GM18502 (cell line): ENCODE measurements around the gene PDLIM7.

Experiments
- ATAC-seq: cut with Tn5 transposase; IDR thresholded peaks from one replicate; pipeline ENCODE4 v1.9.1; 2021; ENCODE audit warnings: mild to moderate bottlenecking; ENCODE audit not compliant: unreplicated experiment, poor library complexity

Gene PDLIM7

DNA sequence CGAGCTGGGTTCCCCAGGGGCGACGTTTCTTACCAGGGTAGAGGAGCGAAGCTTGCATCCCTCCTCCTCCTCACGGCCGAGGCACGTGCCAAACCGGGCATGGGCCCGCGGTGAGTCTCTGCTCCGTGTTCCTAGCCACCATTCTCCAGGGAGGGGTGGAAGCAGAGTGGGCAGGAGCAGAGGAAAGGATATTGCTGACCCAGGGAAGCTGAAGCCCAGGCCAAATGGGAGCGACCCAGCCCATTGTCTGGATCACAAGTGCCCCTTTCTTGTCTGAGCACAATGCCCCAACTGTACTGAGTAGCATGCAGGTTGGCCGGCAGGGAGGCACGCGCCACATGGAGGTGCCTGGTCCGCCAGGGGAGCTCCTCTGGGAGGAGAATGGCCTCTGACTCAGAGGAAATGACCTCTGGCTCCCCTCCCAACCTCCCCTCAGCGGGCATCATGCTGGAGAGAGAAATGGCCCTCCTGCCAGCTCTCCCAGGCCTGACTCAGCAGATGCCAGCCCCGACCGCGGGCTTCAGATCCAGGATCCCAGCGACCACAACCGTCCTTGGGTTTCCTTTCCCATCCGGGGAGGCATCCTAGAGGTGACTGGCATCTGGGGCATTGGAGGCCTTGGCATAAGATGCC lies 49.7 kb downstream of the PDLIM7 start:
- ATAC-seq = no peak

DNA sequence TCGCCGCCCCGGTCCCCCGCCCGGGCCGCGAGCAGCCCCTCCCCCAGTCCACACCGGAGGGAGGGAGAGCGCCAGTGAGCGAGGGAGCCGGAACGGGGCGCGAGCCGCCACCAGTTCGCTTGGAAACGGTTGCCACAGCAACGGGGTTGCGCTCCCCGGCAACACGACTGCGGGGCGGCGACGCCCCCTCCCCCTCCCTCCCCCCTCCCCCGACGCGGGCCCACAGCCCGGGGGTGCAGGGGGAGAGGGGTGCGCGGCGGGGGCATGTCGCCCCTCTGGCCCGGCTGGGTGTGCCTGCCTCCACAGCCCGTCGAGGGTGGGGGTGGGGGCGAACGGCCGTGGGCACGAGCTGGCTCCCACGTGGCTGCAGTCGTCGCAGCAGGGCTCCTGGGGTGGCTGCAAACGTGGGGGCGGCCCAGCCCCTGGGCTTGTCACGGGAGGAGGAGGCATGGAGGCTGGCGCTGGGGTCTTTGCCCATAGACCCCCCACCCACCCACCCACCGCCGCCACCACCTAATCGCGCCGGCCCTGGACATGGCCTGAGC lies 50.3 kb downstream of the PDLIM7 start:
- ATAC-seq = peak; percentile 39

- peak; percentile 51 for ATAC-seq
Observed at GRCh38 chr5:177446200-177447065, 51.0 kb downstream of the PDLIM7 start, which contains the start of gene PRR7. TSS of gene PRR7 (plus strand) at chr5:177446814. CDS start at chr5:177455068, 8,254 bp downstream.

DNA sequence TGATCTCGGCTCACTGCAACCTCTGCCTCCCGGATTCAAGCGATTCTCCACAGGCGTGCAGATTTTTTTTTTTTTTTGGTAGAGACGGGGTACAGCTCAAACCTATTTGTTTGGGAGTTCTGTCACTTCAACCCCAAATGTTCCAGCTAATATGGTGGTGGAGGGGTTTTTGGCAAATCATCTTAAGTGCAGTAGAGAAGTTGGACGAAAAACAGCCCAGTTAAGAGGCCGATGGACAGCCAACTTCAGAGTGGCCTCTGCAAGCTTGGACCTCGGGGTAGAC lies 51.5 kb downstream of the PDLIM7 start:
- ATAC-seq = no peak

GRCh38 chr5:177445052-177445916 lies 52.1 kb downstream of the PDLIM7 start:
- no peak for ATAC-seq

- ATAC-seq = no peak
Observed at GRCh38 chr5:177444106-177445051, 53.0 kb downstream of the PDLIM7 start.

- no peak for ATAC-seq
Observed at GRCh38 chr5:177443144-177443983, 54.0 kb downstream of the PDLIM7 start.

GRCh38 chr5:177442066-177442826 lies 55.2 kb downstream of the PDLIM7 start:
- ATAC-seq = no peak

GRCh38 chr5:177440990-177441780 lies 56.2 kb downstream of the PDLIM7 start:
- no peak for ATAC-seq

GRCh38 chr5:177440211-177440989 lies 57.0 kb downstream of the PDLIM7 start:
- ATAC-seq = no peak

GRCh38 chr5:177439518-177440053 lies 57.8 kb downstream of the PDLIM7 start:
- ATAC-seq = no peak

- ATAC-seq = no peak
Observed at GRCh38 chr5:177438468-177438867, 58.9 kb downstream of the PDLIM7 start.

GRCh38 chr5:177437623-177438022 lies 59.8 kb downstream of the PDLIM7 start:
- ATAC-seq = no peak

DNA sequence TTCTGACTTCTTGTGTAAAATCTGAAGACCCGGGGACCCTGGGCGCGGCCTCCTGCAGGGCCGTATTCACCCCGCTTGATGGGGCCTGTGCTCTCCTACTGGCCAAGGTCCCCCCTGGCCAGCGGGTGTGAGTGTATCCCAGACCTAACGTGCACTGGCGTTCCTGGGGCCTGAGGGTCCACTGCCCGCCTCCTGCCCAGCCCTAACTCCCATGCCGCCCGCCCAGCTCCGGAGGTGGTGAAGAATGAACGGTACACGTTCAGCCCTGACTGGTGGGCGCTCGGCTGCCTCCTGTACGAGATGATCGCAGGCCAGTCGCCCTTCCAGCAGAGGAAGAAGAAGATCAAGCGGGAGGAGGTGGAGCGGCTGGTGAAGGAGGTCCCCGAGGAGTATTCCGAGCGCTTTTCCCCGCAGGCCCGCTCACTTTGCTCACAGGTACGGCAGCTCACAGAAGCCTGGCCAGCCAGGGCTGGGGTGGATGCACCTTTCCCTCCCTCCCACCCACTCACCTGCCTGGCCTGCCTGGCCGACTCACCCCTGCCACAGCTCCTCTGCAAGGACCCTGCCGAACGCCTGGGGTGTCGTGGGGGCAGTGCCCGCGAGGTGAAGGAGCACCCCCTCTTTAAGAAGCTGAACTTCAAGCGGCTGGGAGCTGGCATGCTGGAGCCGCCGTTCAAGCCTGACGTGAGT lies 61.4 kb downstream of the PDLIM7 start:
- ATAC-seq = no peak

- ATAC-seq = no peak
Observed at GRCh38 chr5:177434942-177435738, 62.3 kb downstream of the PDLIM7 start.
